GM19351 (cell line): ENCODE results near the gene IGSF9B.

Source experiments
- ATAC-seq: cut with Tn5 transposase; IDR thresholded peaks from one replicate; pipeline ENCODE4 v1.9.1; 2021; ENCODE audit warnings: mild to moderate bottlenecking, moderate library complexity; ENCODE audit not compliant: unreplicated experiment

IGSF9B gene

GRCh38 chr11:133985981-133986944 is 29.5 kb upstream of the IGSF9B start:
- ATAC-seq, result no peak

DNA sequence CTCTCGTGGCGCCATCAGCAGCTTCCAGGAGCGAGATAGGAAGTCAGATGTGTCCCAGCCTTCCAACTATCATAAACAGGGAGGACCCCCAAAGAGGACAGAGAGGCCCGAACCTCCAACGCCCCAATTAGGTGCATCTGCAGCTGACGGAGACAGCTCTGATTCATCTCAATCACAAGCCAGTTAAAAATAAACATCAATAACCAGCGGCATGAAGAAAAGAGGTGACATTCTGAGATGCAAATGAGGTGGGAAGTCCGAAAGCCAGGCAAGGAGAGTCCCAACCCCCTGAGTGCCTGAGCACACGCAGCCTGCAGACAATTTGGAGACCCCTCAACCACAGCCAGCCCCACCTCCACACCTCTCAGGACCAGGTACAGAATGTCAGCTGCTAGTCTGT is 28.1 kb upstream of the IGSF9B start:
- peak; percentile 75 for ATAC-seq

DNA sequence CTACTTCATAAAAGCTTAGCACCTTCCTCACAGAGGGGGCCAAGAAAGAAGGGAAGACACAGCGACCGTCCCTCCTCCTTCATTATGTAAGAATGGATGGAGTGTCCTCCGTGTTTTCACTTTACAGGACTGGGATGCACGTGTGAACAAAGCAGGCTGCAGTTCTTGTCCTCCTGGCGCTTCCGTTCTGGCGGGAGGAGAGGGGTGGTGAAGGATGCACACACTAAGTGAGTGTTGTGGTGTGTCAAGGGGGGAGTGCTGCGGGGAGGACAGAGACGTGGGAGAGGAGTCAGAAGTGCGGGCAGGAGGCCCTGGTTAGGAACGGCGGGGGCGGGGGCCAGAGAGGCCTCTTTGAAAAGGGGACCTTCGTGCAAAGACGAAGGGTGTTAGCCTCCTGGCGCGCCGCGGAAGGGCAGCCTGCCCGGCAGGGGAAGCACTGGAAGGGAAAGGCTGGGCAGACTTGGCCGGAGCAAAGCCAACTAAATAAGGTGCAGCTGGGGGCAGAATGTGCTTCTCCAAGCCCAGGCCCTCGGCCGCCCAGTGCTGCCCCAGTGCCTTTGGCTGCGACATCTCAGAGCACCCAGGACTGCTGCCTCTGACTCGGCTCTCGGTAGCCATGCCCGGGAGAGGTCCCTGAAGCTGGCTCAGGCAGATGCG is 27.0 kb upstream of the IGSF9B start:
- ATAC-seq, result no peak

DNA sequence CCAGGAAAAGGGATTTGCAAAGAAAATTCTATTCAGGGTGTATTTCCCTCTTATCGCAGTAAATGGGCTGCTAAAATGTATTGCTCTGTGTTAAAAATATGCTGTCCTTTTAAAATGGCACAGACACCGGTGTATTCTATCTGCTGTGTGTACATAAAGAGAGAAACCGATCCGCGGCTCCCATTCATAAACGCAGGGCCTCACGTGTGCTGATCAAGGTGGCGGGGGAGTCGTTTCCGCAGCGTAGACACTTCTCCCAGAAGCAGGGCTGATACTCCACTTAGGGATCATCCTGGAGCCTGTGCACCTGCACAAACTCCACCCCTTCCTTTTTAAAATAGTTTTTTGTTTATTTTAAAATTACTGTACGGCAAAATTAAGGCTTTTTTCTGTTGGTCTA is 26.1 kb upstream of the IGSF9B start:
- no peak for ATAC-seq

GRCh38 chr11:133982151-133982550 is 25.4 kb upstream of the IGSF9B start:
- ATAC-seq, result no peak

- ATAC-seq, result no peak
These were observed 24.4 kb upstream of the IGSF9B start for GRCh38 chr11:133981156-133981555.

- ATAC-seq, result no peak
These were observed 23.9 kb upstream of the IGSF9B start for GRCh38 chr11:133980665-133981064.

DNA sequence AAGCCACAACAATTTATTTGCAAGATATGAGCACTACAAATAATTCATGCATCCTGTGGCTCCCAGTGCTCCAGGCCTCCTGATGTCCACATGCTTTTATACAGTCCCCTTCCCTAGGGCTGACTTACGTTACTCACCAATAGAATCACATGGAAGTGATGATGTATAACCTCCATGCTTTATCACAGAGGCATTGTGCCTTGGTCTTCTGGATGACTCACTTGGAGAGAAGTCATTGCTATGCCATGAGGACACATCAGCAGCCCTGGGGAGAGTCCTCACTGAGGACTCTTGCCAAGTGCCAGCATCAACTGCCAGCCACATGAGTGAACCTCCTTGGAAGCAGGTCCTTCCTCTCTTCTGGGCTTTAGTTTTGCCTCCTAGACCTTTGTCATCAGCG is 22.0 kb upstream of the IGSF9B start:
- no peak for ATAC-seq

DNA sequence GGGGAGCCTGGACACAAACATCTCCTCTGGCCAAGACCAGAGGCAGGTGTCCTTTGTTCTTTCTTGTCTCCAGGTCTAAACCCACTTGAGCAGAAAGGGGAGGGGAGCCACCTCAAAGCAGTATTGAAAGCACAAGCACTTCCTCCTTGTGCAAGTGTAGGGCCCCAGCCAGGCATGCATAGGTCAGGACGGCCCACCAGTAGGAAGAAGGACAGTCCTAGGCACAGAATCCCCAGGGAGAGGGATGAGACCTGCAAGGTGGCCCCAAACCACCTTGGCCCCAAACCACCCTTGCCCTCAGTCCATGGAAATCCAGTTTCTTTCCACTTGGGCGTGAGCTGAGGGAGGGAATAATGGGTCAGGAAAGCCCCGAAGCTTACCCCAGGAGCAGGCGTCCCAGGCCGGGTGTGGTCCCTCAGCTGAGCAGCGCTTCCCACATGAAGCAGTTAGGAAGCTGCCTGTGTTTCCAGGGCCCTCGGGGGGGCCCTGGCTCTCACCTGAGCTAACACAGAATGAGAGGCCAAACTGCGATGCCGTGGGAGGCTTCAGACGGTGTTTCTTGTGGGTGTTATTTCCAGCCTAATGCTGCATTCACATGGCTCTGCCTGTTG is 20.4 kb upstream of the IGSF9B start:
- peak; percentile 99 for ATAC-seq

DNA sequence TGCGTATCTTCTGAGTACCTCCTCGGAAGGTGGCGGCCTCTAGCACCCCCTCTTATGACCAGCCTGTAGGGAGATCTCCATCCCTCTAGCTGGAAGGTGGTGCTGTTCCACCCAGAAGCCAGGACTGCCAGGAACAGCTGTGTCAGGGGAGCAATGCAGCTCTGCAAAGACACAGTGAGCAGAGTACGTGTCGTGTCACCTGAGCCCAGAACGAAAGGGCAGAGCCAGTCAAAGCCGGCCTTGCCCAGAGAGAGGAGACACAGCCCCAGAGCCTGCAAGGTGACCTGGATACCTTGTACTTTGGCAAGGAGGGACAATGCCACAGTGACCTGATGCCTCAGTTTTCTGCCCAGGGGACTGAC is 18.7 kb upstream of the IGSF9B start:
- no peak for ATAC-seq

GRCh38 chr11:133974836-133975487 is 18.2 kb upstream of the IGSF9B start:
- no peak for ATAC-seq

- ATAC-seq, result no peak
These were observed 15.1 kb upstream of the IGSF9B start for GRCh38 chr11:133971881-133972280.

DNA sequence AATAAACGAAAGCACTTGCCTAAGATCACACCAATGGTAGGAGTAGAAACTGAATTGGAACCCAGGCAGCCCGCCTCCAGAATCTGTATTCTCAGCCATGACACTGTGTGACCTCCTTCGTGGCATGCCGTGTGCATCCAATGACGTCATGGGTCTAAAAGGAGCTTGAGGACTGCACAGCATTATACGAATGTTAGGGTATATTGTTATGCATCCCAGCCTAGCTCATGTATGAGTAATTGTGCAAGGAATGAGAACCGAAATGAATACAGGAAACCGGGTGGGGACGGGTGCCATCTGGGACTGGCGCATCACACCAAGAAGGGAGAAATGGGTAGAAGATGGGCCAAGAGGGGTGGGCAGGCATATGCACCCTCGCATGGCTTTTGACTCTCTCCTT is 12.3 kb upstream of the IGSF9B start:
- ATAC-seq, result no peak

DNA sequence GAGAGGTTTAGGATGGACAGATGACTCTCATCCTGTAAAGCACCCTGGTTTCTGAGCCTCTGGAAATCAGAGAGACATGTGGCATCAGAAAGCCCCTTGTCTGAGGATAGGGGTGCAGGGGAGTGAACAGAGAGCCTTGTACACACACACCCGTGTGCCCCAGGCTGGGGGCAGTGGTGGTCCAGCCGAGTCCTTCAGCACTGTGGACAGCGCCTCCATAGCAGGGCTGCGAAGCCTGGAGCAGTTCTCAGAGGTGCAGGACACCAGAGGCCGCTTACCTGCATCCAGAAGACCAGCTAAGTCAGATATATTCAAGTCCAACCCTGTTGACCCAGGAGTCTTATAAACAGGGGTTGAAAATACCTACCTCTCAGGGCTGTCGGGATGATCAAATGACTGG is 11.5 kb upstream of the IGSF9B start:
- no peak for ATAC-seq

DNA sequence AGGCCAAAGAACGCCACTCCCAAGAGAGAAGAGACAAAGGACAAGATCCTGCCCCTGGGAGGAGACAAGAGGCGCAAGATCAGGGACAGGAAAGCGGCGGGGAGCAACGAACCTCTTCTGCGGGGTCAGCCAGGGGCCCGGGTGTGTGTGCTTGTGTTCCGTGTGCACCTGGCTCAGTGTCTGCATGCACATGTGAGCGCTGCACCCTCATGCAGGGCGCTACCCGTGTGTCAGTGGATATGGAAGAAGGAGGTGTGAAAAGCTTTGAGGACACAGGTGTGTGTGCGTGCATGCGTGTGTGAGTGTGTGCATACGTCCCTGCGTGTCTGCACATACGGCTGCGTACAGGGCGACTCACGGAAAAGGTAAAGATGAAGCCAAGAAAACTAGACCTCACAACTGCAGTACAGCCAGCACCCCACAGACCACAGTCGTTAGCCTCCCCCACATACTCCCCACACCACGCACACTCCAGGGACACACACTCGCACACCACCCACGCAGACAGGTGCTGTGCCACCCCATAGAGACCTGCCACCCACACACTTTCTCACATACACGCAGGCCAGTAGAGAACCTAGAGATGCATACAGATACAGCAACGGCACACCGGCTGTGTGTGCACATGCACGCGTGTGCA is 11.0 kb upstream of the IGSF9B start:
- ATAC-seq, result no peak

GRCh38 chr11:133966921-133967598 is 10.3 kb upstream of the IGSF9B start:
- no peak for ATAC-seq

DNA sequence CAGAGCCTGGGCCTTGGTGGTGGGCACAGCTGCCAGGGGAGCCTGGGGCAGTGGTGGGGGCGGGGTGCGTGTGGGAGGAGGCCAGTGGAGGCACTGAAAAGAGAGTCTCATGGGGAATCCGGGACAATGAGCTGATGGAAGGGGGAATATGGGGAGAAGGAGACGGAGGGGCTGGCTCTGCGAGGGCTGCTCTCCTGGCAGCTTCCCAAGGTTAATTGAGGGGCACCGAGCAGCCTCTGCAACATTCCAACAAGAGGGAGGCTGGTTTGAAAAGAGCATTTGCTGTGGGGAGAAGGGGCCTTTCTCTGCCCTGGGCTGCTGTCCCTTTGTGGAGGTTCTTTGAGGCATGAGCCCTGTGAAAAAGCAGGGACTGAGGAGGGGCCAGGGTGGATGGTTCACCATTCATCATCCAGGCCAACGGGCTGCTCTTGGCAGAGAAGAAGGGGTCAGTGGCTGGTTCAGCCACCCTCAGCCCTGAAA is 9.4 kb upstream of the IGSF9B start:
- no peak for ATAC-seq

- ATAC-seq, result no peak
These were observed 8.3 kb upstream of the IGSF9B start for GRCh38 chr11:133965031-133965601.

DNA sequence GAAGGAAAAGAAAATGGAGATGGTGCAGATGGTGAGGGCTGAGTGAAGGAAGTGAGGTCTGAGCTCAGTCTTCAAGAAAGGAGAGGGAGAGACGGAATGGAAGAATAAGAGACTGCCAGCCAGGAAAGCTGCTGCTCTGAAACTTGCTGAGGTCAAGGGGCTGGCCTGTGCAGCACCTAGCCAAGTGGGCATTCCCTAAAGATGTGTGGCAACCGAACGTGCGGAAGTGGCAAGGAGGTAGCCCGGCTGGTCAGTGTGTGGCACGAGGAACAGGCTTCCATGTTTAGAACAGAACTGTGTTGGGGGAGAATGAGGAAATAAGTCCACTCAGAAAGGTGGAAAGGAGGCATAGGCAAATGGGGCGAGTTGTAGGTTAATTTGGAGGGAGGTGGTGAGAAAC is 7.6 kb upstream of the IGSF9B start:
- no peak for ATAC-seq

DNA sequence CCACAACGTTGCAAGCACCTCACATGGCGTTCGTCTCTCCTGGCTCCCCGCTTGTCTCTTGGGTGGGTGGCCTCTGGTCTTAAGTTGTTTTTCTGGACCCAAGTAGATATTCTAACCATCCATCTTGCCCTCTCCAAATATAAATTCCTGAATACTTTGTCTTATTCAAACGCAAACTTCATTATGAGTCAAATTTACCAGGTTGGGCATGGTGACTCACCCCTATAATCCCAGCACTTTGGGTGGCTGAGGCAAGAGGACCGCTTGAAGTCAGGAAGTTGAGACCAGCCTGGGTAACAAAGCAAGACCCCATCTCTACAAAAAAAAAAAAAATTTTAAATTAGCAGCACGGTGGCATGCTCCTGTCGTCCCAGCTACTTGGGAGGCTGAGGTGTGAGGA is 5.1 kb upstream of the IGSF9B start:
- no peak for ATAC-seq
